Hepatocyte (in vitro differentiated cells): ENCODE data around the gene RPH3AL. TPM values are rescaled to one million over a fixed set of nuclear protein-coding genes. Genes with fewer than 3 reads are reported as not detected.

Experiments
- DNase-seq: peaks from one replicate; pipeline ENCODE4 v3.0.0-alpha.2; 2016; ENCODE audit warnings: low spot score
- H2AFZ ChIP-seq: fragments of 200-600 bp; sonication (generic); 2 replicates; pipeline ENCODE4 v1.6.0; 2016; ENCODE audit warnings: antibody characterized with exemption, mild to moderate bottlenecking
- H3K27ac ChIP-seq: fragments of 200-600 bp; sonication (generic); 2 replicates; pipeline ENCODE4 v1.5.1; 2016; ENCODE audit warnings: mild to moderate bottlenecking
- H3K27me3 ChIP-seq: fragments of 200-600 bp; sonication (generic); 2 replicates; pipeline ENCODE4 v1.6.1; 2016
- H3K36me3 ChIP-seq: fragments of 200-600 bp; sonication (generic); replicated peaks from 2 replicates; pipeline ENCODE4 v1.5.1; 2016; ENCODE audit warnings: low read depth; ENCODE audit not compliant: insufficient read depth
- H3K4me1 ChIP-seq: fragments of 200-600 bp; sonication (generic); 2 replicates; pipeline ENCODE4 v1.5.1; 2016; ENCODE audit warnings: mild to moderate bottlenecking, moderate library complexity; ENCODE audit not compliant: insufficient read depth
- H3K4me2 ChIP-seq: fragments of 200-600 bp; sonication (generic); 2 replicates; pipeline ENCODE4 v1.6.0; 2016
- H3K4me3 ChIP-seq: fragments of 200-600 bp; sonication (generic); 2 replicates; pipeline ENCODE4 v1.5.1; 2016; ENCODE audit warnings: mild to moderate bottlenecking
- H3K79me2 ChIP-seq: fragments of 200-600 bp; sonication (generic); 2 replicates; pipeline ENCODE4 v1.6.0; 2017; ENCODE audit warnings: mild to moderate bottlenecking
- H3K9me2 ChIP-seq: fragments of 200-600 bp; sonication (generic); replicated peaks from 2 replicates; pipeline ENCODE4 v1.6.0; 2017; ENCODE audit warnings: mild to moderate bottlenecking; ENCODE audit not compliant: insufficient read depth
- H3K9me3 ChIP-seq: fragments of 200-600 bp; sonication (generic); 2 replicates; pipeline ENCODE4 v1.5.1; 2016; ENCODE audit warnings: low read depth, mild to moderate bottlenecking
- H4K20me1 ChIP-seq: fragments of 200-600 bp; sonication (generic); 2 replicates; pipeline ENCODE4 v1.6.0; 2016; ENCODE audit warnings: mild to moderate bottlenecking; ENCODE audit not compliant: insufficient read depth, poor library complexity, severe bottlenecking
- EZH2 ChIP-seq: fragments of 200-600 bp; sonication (generic); IDR thresholded peaks from 2 replicates; pipeline ENCODE4 v1.6.1; 2016; ENCODE audit warnings: antibody characterized with exemption, mild to moderate bottlenecking, borderline replicate concordance
- EZH2phosphoT487 ChIP-seq: fragments of 200-600 bp; sonication (generic); IDR thresholded peaks from one replicate; pipeline ENCODE4 v1.6.1; 2018; ENCODE audit warnings: antibody characterized with exemption, mild to moderate bottlenecking, low read depth, moderate library complexity; ENCODE audit not compliant: unreplicated experiment, severe bottlenecking
- WGBS: methylation state at CpG from one replicate; pipeline ENCODE4 v1.1.6; 2016; ENCODE audit warnings: low lambda C conversion rate; ENCODE audit errors: missing lambda C conversion rate; 5-methylcytosine and 5-hydroxymethylcytosine counted together
- polyA plus RNA-seq: library from polyadenylated mRNA; unstranded; fragments of >200 nt; fragmentation: Nextera tagmentation; extraction: Ambion mirVana; gene quantifications from 2 replicates; pipeline ENCODE4 v1.2.1, GENCODE V29; 2016
- total RNA-seq: library from RNA; depleted of rRNA; stranded (reverse); fragments of >200 nt; gene quantifications from 2 replicates; pipeline ENCODE4 v1.2.3, GENCODE V29; 2014
- TF ChIP-seq, protein P1 (sequence below): fragments of 200-600 bp; sonication (generic); IDR thresholded peaks from 2 replicates; pipeline ENCODE4 v1.5.1; 2016; ENCODE audit warnings: antibody characterized with exemption, mild to moderate bottlenecking; ENCODE audit not compliant: poor library complexity

RPH3AL gene
- total and polyA plus RNA-seq, 2 experiments from 2014 or later: 7.0 to 7.6 TPM

DNA sequence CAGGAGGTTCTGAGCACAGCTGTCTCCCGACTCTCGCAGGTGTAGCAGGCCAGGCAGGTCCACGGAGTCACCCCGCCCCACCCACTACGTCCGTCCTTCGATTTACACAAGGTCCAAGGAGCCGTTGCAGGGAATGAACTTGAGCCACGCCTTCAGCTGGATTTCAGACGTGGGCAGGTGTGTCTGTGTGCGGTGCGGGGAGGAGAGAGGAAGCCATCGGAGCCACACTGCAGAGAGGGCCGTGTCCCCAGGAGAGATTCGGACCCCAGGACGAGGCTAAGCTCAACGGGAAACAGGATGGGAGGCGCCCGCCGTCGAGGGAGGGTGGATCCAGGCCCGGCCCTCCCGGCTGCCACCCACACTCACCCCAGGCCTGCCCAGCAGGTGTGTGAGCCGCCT, 50.3 kb downstream of the RPH3AL start:
- DNase-seq: peak; percentile 74
- H3K79me2 ChIP-seq: no peaks in the 10 kb centered on the region
- no peaks in the 10 kb centered on the region for H3K27me3 ChIP-seq
- no peak overlapping the region for H3K4me2 ChIP-seq
- 76% methylated on average over 23 of the region's 24 CpGs for whole genome bisulfite sequencing
- TF ChIP-seq EZH2 (no peak), EZH2phosphoT487 (no peak)
- TF ChIP-seq, protein P1, sequence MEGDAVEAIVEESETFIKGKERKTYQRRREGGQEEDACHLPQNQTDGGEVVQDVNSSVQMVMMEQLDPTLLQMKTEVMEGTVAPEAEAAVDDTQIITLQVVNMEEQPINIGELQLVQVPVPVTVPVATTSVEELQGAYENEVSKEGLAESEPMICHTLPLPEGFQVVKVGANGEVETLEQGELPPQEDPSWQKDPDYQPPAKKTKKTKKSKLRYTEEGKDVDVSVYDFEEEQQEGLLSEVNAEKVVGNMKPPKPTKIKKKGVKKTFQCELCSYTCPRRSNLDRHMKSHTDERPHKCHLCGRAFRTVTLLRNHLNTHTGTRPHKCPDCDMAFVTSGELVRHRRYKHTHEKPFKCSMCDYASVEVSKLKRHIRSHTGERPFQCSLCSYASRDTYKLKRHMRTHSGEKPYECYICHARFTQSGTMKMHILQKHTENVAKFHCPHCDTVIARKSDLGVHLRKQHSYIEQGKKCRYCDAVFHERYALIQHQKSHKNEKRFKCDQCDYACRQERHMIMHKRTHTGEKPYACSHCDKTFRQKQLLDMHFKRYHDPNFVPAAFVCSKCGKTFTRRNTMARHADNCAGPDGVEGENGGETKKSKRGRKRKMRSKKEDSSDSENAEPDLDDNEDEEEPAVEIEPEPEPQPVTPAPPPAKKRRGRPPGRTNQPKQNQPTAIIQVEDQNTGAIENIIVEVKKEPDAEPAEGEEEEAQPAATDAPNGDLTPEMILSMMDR: no peak
- no peaks in the 10 kb centered on the region for H3K36me3 ChIP-seq
- H3K9me3 ChIP-seq: no peaks in the 10 kb centered on the region
- H2AFZ ChIP-seq: no peak overlapping the region
- no peaks in the 10 kb centered on the region for H3K9me2 ChIP-seq
- peak overlapping the region; percentile 47 for H3K27ac ChIP-seq
- H3K4me3 ChIP-seq: no peak overlapping the region
- H3K4me1 ChIP-seq: no peaks in the 10 kb centered on the region
- H4K20me1 ChIP-seq: no peaks in the 10 kb centered on the region

DNA sequence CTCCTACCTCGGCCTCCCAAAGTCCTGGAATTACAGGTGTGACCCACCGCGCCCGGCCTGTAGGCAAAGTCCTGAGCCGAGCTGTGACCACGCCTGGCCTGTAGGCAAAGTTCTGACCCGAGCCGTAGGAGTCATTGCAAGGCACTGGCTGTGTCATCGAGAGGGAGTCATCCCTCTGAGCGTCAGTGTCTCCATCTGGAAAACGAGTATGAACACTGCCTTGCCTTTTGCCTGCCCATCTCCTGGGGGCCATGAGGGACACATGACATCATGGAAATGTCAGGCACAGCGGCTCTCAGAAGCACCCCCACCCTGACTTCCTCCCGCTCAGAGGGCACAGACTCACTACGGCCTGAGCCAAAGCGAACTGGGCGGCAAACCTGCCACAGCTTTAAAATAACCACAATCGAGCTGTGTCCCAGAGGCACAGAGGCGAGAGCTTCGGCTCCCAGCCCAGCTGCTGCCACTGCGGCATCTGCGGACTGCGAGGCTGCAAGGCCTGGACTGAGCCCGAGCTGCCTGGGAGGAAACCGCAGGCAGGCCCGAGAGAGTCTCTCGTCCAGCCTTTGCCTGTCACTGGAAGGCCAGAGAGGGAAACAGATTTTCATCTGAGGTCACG, 50.8 kb downstream of the RPH3AL start:
- H3K27ac ChIP-seq: peak overlapping the region; percentile 47
- TF ChIP-seq EZH2 (no peak), EZH2phosphoT487 (no peak)
- TF ChIP-seq, protein P1: no peak
- no peaks in the 10 kb centered on the region for H3K9me2 ChIP-seq

DNA sequence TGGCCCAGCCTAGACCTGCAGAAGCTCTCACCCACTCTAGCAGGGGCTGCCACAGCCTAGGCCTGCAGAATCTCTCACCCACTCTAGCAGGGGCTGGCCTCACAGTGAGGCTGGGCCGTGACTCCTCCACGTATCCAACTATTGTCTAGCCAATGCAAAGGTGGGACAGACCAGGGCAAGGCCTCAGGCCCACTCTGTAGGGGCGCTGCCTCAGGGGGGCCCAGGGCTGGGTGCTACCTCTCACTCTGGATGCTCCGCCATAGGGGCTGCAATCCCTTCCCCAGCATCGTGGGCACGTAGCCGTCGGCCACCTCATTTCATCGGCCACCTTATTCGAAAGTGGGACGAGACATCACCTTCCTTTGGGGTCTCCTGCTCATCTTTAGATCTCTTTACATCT, 51.7 kb downstream of the RPH3AL start:
- Histone ChIP-seq H4K20me1 (no peaks in the 10 kb centered on the region), H3K4me1 (no peaks in the 10 kb centered on the region), H3K4me2 (no peak overlapping the region), H3K27ac (no peak overlapping the region), H2AFZ (no peak overlapping the region), H3K36me3 (no peaks in the 10 kb centered on the region), H3K79me2 (no peaks in the 10 kb centered on the region), H3K27me3 (no peaks in the 10 kb centered on the region), H3K9me3 (no peaks in the 10 kb centered on the region), H3K9me2 (no peaks in the 10 kb centered on the region), H3K4me3 (no peak overlapping the region)
- TF ChIP-seq EZH2phosphoT487 (no peak), EZH2 (no peak)
- TF ChIP-seq, protein P1: no peak
- whole genome bisulfite sequencing: 90% methylated on average over 11 of the region's 11 CpGs
- DNase-seq: no peak

More for the DNA sequence above, 50.8 kb downstream of the RPH3AL start:
- H3K4me2 ChIP-seq: no peak overlapping the region
- no peaks in the 10 kb centered on the region for H4K20me1 ChIP-seq
- no peak for DNase-seq
- 90% methylated on average over 26 of the region's 27 CpGs for WGBS
- H3K79me2 ChIP-seq: no peaks in the 10 kb centered on the region
- no peak overlapping the region for H2AFZ ChIP-seq
- no peaks in the 10 kb centered on the region for H3K4me1 ChIP-seq
- H3K9me3 ChIP-seq: no peaks in the 10 kb centered on the region
- H3K4me3 ChIP-seq: no peak overlapping the region
- no peaks in the 10 kb centered on the region for H3K27me3 ChIP-seq
- no peaks in the 10 kb centered on the region for H3K36me3 ChIP-seq
